HG03097 (cell line): ENCODE measurements around the gene SNX9.

Source experiments
- ATAC-seq: cut with Tn5 transposase; IDR thresholded peaks from one replicate; pipeline ENCODE4 v1.9.1; 2021; ENCODE audit not compliant: unreplicated experiment, low FRiP score

Gene SNX9

GRCh38 chr6:157985378-157986155 is 162.5 kb downstream of the SNX9 start:
- no peak for ATAC-seq

- no peak for ATAC-seq
These were observed 165.0 kb downstream of the SNX9 start for GRCh38 chr6:157987788-157988699.

GRCh38 chr6:157988700-157989063 is 165.6 kb downstream of the SNX9 start:
- ATAC-seq = no peak

GRCh38 chr6:157989541-157990289 is 166.7 kb downstream of the SNX9 start:
- no peak for ATAC-seq

GRCh38 chr6:157990321-157991066 is 167.4 kb downstream of the SNX9 start:
- no peak for ATAC-seq

- no peak for ATAC-seq
These were observed 168.0 kb downstream of the SNX9 start for GRCh38 chr6:157991067-157991432.

- no peak for ATAC-seq
These were observed 170.0 kb downstream of the SNX9 start for GRCh38 chr6:157993076-157993475.

- no peak for ATAC-seq
These were observed 171.2 kb downstream of the SNX9 start for GRCh38 chr6:157994125-157994795.
